ENCODE results near the gene TRMT5.

TRMT5 gene

DNA sequence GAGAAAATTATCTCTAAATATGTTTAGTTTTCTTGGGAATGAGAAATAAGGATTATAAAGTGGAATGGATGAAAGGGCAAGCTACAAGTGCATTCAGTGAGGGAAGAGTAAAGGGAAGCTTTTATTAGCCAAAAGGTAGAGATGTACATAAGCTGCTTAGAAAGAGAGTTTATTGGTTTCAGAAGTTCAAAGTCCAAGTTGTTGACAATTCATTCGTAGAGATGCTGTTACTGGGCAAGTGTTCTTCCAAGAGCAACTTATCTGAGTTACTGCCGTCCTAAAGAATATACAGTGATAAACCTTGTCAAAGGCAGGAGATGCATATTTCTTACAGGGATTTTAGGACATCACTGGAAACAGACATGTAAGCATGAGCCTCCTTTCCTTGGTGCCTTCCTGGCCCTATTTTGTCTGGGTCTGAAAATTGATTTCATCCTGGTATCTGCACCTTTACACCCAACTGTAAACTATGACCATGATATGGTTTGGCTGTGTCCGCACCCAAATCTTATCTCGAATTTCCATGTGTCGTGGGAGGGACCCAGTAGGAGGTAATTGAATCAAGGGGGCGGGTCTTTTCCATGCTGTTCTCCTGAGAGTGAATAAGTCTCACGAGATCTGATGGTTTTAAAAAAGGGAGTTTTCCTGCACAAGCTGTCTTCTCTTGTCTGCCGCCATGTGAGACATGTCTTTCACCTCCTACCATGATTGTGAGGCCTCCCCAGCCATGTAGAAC, 46.8 kb downstream of the TRMT5 start:
- Mint-ChIP-seq H3K4me1 (no peaks in the 10 kb centered on the region), H3K27me3 (no peaks in the 10 kb centered on the region), H3K9me3 (peaks cover 5% of the 10 kb centered on the region), H3K36me3 (peaks cover 15% of the 10 kb centered on the region), H3K4me3 (no peak overlapping the region), H3K27ac (no peak overlapping the region)

DNA sequence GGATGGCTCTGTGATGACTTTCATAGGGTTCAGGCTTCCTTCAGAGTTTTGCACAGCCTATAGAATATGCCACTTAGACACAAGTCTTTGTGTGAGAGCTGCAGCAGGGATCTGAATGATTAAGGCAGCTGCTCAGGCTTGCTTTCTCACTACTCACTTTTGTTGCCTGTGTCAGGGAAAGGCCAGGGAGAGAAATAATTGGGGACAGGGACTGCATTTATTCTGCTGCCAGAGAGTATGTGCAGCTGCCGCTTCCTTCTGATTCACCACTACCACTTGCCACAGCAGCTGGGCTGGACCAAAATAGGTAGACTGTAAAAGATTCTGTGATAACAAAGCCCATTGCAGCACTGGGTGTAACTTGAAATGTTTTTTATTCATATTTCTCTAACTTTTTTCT, 49.7 kb downstream of the TRMT5 start:
- Mint-ChIP-seq H3K27me3 (no peaks in the 10 kb centered on the region), H3K4me1 (no peaks in the 10 kb centered on the region), H3K36me3 (peaks cover 17% of the 10 kb centered on the region), H3K9me3 (peaks cover 5% of the 10 kb centered on the region), H3K4me3 (no peak overlapping the region), H3K27ac (no peak overlapping the region)

DNA sequence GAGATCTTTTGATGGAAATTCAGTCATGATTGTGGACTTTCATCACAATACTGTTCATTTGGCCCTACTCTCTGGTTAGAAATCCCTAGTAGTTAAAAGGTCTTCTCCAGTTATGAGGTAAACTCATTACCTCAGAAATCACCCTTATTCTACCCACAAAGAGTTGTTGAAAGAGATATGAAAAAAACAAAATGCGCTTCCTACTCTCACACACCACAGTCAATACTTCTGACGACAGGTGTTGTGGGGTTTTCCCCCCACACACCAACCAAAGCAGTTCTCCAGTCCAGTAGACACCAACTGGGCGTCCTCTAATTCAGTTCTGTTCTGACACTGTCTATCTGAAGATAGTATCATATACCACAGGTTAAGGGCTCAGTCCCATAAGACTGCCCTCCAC, 54.9 kb downstream of the TRMT5 start:
- H3K4me3 Mint-ChIP-seq: no peak overlapping the region
- H3K4me1 Mint-ChIP-seq: peaks cover 6% of the 10 kb centered on the region
- H3K36me3 Mint-ChIP-seq: peaks cover 5% of the 10 kb centered on the region
- no peaks in the 10 kb centered on the region for H3K27me3 Mint-ChIP-seq
- H3K27ac Mint-ChIP-seq: no peak overlapping the region
- H3K9me3 Mint-ChIP-seq: no peaks in the 10 kb centered on the region

DNA sequence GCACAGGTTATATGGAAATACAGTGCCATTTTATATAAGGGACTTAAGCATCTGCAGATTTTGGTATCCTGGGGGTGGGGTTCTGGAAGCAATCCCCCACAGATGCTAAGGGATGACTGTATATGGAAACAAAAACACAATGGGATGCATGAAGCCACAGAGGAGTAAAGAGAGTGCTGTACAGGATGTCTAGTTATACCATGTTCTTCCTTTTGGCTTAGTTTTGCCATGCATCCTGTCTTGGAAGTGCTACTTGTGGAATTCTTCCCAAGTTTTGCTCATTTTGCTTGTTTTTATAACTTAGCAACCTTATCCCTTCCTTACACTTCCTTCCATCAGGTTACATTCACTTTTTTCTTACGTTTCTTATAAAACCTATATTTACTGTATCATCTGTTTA, 55.6 kb downstream of the TRMT5 start:
- H3K36me3 Mint-ChIP-seq: peaks cover 5% of the 10 kb centered on the region
- no peak overlapping the region for H3K27ac Mint-ChIP-seq
- peaks cover 6% of the 10 kb centered on the region for H3K4me1 Mint-ChIP-seq
- H3K4me3 Mint-ChIP-seq: no peak overlapping the region
- H3K9me3 Mint-ChIP-seq: no peaks in the 10 kb centered on the region
- no peaks in the 10 kb centered on the region for H3K27me3 Mint-ChIP-seq

DNA sequence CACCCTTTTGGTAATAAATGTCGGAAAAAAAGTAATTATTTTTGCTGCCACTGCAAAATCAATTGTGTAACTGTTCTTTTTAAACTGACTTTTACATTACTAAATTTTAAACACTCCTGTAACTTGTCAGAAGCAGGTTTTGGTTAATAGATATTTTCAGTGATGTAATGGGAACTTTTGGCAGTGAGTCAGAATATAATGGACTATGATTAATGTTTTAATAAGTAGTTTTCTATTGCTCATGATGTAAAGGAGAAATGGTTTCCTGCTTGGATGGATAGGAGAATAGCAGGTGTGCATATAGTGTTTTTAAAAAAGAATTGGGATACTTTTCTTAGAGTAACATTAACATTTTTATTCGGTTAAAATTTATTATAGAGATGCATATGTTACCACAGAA, 58.8 kb downstream of the TRMT5 start:
- Mint-ChIP-seq H3K36me3 (peaks cover 7% of the 10 kb centered on the region), H3K27me3 (no peaks in the 10 kb centered on the region), H3K9me3 (no peaks in the 10 kb centered on the region), H3K4me1 (peaks cover 6% of the 10 kb centered on the region), H3K27ac (no peak overlapping the region), H3K4me3 (no peak overlapping the region)

Measured in activated naive CD4-positive, alpha-beta T cell treated with anti-CD3 and anti-CD28 coated beads, Interleukin-2, amount 50 U/mL, for 24 hours (primary cell).